Measurements from ENCODE around the gene HMGB4.

DNA sequence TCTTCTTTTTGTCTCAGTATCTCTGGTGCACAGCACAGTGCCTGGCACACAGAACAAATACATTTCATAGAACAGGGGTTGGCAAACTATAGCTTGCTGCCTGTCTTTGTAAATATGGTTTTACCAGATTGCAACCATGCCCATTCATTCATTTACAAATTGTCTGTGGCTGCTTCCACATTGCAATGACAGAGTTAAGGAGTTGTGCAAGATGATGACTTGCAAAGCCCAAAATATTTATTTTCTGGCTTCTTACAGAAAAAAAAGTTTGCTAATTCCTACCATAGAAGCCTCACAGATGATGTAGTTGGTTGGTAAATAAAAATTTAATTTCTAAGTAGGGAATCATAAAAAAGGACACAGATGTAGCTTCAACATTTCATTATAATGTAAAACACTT lies 11.2 kb upstream of the HMGB4 start:
- TF ChIP-seq, protein P1, sequence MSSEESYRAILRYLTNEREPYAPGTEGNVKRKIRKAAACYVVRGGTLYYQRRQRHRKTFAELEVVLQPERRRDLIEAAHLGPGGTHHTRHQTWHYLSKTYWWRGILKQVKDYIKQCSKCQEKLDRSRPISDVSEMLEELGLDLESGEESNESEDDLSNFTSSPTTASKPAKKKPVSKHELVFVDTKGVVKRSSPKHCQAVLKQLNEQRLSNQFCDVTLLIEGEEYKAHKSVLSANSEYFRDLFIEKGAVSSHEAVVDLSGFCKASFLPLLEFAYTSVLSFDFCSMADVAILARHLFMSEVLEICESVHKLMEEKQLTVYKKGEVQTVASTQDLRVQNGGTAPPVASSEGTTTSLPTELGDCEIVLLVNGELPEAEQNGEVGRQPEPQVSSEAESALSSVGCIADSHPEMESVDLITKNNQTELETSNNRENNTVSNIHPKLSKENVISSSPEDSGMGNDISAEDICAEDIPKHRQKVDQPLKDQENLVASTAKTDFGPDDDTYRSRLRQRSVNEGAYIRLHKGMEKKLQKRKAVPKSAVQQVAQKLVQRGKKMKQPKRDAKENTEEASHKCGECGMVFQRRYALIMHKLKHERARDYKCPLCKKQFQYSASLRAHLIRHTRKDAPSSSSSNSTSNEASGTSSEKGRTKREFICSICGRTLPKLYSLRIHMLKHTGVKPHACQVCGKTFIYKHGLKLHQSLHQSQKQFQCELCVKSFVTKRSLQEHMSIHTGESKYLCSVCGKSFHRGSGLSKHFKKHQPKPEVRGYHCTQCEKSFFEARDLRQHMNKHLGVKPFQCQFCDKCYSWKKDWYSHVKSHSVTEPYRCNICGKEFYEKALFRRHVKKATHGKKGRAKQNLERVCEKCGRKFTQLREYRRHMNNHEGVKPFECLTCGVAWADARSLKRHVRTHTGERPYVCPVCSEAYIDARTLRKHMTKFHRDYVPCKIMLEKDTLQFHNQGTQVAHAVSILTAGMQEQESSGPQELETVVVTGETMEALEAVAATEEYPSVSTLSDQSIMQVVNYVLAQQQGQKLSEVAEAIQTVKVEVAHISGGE (CRISPR knock-in tag; IDR thresholded peaks at IDR 0.05): no peak
- TF ChIP-seq CHD2 (IDR thresholded peaks at IDR 0.05; ENCODE audit: low read depth, low read length): no peak
- no peak for TF ChIP-seq MTA2 (IDR thresholded peaks at IDR 0.05; ENCODE audit: low read depth)
- TF ChIP-seq BHLHE40 (IDR thresholded peaks at IDR 0.05; ENCODE audit: low read length): no peak

All from K562 (cell line).